ENCODE results near the gene PPP1R10. TPM values are rescaled to one million over a fixed set of nuclear protein-coding genes. Genes with fewer than 3 reads are reported as not detected.

PPP1R10 gene
- polyA plus RNA-seq, 1 donor (not counting 4 experiments of a cell fraction or from before 2014, with no cell fraction given): 36.6 TPM

DNA sequence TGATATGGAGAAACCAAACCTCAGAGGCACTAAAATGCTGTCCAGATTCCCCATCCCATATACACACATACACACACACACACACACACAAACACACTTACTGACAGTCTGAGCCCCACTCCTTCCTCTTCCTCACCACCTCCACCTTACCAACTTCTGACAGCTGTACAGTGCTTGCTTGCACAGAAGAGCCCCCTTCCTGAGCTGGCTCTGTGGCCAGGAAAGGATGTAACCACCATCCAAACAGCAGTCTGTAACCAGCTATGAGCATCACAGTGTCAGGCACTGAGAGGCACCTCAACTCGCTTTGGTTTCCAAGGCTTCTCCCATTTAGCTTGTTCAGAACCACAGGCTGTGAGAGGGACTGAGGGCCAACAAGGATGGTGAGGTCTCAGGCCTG lies 24.0 kb upstream of the PPP1R10 start:
- Histone ChIP-seq H4K20me1 (ENCODE audit: control insufficient read depth, extremely low read depth, insufficient read depth, low read length) (no peaks in the 10 kb centered on the region), H3K9me3 (ENCODE audit: control insufficient read depth, low read depth, low read length) (no peaks in the 10 kb centered on the region), H3K4me1 (ENCODE audit: control insufficient read depth, extremely low read depth, insufficient read depth, low read length) (no peaks in the 10 kb centered on the region), H3K9ac (ENCODE audit: control insufficient read depth, extremely low read depth, insufficient read depth, low read length) (no peak overlapping the region), H3K9me1 (ENCODE audit: control insufficient read depth, extremely low read depth, insufficient read depth, low read length) (peaks cover 2% of the 10 kb centered on the region), H3K27ac (ENCODE audit: control insufficient read depth, insufficient read depth, low read length) (no peak overlapping the region), H3K79me2 (ENCODE audit: control insufficient read depth, insufficient read depth, low read length) (no peaks in the 10 kb centered on the region), H3K27me3 (ENCODE audit: control insufficient read depth, extremely low read depth, insufficient read depth, low read length) (no peaks in the 10 kb centered on the region), H2AFZ (ENCODE audit: control insufficient read depth, low read length) (no peak overlapping the region), H3K4me3 (ENCODE audit: control insufficient read depth in 2 of 3, extremely low read depth in 1 of 3, insufficient read depth in 2 of 3, low read depth in 1 of 3, low read length in 3 of 3) (no peak overlapping the region), H3K4me2 (ENCODE audit: control insufficient read depth, extremely low read depth, insufficient read depth, low read depth, low read length) (no peak overlapping the region), H3K36me3 (ENCODE audit: control insufficient read depth in 2 of 2, extremely low read depth in 1 of 2, insufficient read depth in 2 of 2, low read length in 2 of 2) (peaks cover 13 to 21% of the 10 kb centered on the region in 2 experiments)
- dilution Hi-C loops (cut with MboI; ENCODE audit: extremely low pct_ligation_motif_present, low sequenced_read_pairs): no loop called here
- no peak for TF ChIP-seq EZH2 (IDR thresholded peaks at IDR 0.05; ENCODE audit: low read length)
- TF ChIP-seq, protein P1, sequence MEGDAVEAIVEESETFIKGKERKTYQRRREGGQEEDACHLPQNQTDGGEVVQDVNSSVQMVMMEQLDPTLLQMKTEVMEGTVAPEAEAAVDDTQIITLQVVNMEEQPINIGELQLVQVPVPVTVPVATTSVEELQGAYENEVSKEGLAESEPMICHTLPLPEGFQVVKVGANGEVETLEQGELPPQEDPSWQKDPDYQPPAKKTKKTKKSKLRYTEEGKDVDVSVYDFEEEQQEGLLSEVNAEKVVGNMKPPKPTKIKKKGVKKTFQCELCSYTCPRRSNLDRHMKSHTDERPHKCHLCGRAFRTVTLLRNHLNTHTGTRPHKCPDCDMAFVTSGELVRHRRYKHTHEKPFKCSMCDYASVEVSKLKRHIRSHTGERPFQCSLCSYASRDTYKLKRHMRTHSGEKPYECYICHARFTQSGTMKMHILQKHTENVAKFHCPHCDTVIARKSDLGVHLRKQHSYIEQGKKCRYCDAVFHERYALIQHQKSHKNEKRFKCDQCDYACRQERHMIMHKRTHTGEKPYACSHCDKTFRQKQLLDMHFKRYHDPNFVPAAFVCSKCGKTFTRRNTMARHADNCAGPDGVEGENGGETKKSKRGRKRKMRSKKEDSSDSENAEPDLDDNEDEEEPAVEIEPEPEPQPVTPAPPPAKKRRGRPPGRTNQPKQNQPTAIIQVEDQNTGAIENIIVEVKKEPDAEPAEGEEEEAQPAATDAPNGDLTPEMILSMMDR (optimal IDR thresholded peaks at IDR 0.05 in 1 of 3, IDR thresholded peaks at IDR 0.05 in 1 of 3, conservative IDR thresholded peaks at IDR 0.05 in 1 of 3; ENCODE audit: extremely low read depth in 1 of 3, insufficient read depth in 2 of 3, low read length in 3 of 3): no peak
- DNase-seq (ENCODE audit: low read depth, low spot score): no peak
- FAIRE-seq: no peak

DNA sequence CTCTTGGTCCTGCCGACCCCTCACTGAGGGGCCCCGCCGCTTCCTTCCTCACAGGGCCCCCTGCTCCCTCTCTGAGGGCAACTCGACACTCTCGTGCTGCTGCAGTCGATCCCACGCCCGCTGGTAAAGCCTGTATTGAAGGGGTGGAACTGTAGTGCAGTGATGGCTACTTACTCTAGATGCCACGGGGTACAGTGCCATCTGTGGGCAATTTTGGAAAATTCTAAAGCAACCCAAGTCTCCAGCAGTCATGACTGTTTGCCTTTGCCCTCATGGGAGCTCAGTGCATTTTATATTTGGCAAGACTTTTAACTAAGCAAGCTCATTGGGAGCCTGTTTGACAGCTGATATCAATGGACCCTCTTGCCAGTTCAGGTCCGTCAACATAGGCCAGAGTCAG lies 23.4 kb upstream of the PPP1R10 start:
- no peak for FAIRE-seq

More for the DNA sequence above, 23.4 kb upstream of the PPP1R10 start:
- no peak for DNase-seq (ENCODE audit: low read depth, low spot score)
- H4K20me1 ChIP-seq (ENCODE audit: control insufficient read depth, extremely low read depth, insufficient read depth, low read length): no peaks in the 10 kb centered on the region
- H3K9me1 ChIP-seq (ENCODE audit: control insufficient read depth, extremely low read depth, insufficient read depth, low read length): peaks cover 2% of the 10 kb centered on the region
- H3K27me3 ChIP-seq (ENCODE audit: control insufficient read depth, extremely low read depth, insufficient read depth, low read length): no peaks in the 10 kb centered on the region
- no peaks in the 10 kb centered on the region for H3K79me2 ChIP-seq (ENCODE audit: control insufficient read depth, insufficient read depth, low read length)
- H3K4me2 ChIP-seq (ENCODE audit: control insufficient read depth, extremely low read depth, insufficient read depth, low read depth, low read length): no peak overlapping the region
- TF ChIP-seq, protein P1 (optimal IDR thresholded peaks at IDR 0.05 in 1 of 3, IDR thresholded peaks at IDR 0.05 in 1 of 3, conservative IDR thresholded peaks at IDR 0.05 in 1 of 3; ENCODE audit: extremely low read depth in 1 of 3, insufficient read depth in 2 of 3, low read length in 3 of 3): no peak
- TF ChIP-seq EZH2 (IDR thresholded peaks at IDR 0.05; ENCODE audit: low read length): no peak
- H3K27ac ChIP-seq (ENCODE audit: control insufficient read depth, insufficient read depth, low read length): no peak overlapping the region
- H3K36me3 ChIP-seq (ENCODE audit: control insufficient read depth in 2 of 2, extremely low read depth in 1 of 2, insufficient read depth in 2 of 2, low read length in 2 of 2): peaks cover 13 to 21% of the 10 kb centered on the region in 2 experiments
- H3K4me3 ChIP-seq (ENCODE audit: control insufficient read depth in 2 of 3, extremely low read depth in 1 of 3, insufficient read depth in 2 of 3, low read depth in 1 of 3, low read length in 3 of 3): no peak overlapping the region
- no peak overlapping the region for H2AFZ ChIP-seq (ENCODE audit: control insufficient read depth, low read length)
- no peak overlapping the region for H3K9ac ChIP-seq (ENCODE audit: control insufficient read depth, extremely low read depth, insufficient read depth, low read length)
- no peaks in the 10 kb centered on the region for H3K4me1 ChIP-seq (ENCODE audit: control insufficient read depth, extremely low read depth, insufficient read depth, low read length)
- no peaks in the 10 kb centered on the region for H3K9me3 ChIP-seq (ENCODE audit: control insufficient read depth, low read depth, low read length)
- dilution Hi-C loops (cut with MboI; ENCODE audit: extremely low pct_ligation_motif_present, low sequenced_read_pairs): no loop called here

Measured in keratinocyte (primary cell).